NOMO-1 (cell line): ENCODE results near the gene ABCC8.

Experiments used
- DNase-seq, 2 experiments: peaks; one replicate each; lab custom pipeline; 2025; ENCODE audit not compliant: unreplicated experiment in 2 of 2; lab: John Stamatoyannopoulos, UW

Gene ABCC8

DNA sequence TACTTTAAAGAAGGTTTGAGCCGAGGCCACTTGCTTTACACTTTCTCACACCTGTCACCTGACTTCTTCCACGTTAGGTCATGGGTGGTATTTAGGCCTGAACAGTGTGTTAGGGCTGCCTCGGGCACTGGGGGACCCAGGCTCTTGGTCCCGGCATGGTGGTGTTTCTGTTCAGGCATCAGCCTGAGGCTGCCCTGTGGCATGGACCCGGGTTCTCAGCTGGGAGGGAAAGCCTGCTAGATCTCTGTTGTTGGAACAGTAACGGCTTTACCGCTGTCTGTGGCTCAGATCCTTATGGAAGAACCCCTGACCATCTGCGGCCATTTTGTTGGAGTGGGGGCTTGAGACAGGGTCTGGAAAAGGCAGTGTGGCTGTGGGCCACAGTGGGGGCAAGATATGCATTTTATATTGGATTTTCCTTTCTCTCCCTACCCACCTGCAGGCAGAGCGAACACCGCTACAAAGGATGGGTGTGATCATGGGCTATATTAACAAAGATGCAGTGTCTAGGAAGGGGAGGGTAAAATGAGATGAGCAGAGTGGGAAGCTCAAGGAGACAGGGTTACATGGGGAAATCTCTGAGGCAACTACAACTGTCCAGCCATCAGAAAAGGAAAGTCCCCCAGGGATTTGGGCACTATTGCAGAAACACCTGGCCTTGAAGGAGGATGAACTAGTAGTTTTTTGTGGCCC lies 86.5 kb downstream of the ABCC8 start:
- no peak for DNase-seq

GRCh38 chr11:17389211-17389956 lies 87.3 kb downstream of the ABCC8 start:
- peak; percentile 53 to 69 for DNase-seq

GRCh38 chr11:17388609-17389210 lies 87.9 kb downstream of the ABCC8 start, which contains the start of gene KCNJ11:
Gene KCNJ11 (minus strand): TSS chr11:17388659. CDS start chr11:17388091, 568 bp downstream.
- DNase-seq, result no peak

DNA sequence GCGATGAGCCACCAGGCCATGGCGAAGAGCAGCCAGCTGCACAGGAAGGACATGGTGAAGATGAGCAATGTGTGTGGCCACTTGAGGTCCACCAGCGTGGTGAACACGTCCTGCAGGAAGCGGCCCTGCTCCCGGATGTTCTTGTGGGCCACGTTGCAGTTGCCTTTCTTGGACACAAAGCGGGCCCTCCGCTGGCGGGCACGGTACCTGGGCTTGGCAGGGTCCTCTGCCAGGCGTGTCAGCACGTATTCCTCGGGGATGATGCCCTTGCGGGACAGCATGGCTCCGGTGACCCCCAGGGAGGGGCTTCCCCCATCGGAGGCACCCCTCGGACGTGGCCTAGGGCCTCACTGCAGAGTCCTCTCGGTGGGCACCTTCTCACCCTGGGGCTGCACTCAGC lies 88.8 kb downstream of the ABCC8 start:
- no peak for DNase-seq

DNA sequence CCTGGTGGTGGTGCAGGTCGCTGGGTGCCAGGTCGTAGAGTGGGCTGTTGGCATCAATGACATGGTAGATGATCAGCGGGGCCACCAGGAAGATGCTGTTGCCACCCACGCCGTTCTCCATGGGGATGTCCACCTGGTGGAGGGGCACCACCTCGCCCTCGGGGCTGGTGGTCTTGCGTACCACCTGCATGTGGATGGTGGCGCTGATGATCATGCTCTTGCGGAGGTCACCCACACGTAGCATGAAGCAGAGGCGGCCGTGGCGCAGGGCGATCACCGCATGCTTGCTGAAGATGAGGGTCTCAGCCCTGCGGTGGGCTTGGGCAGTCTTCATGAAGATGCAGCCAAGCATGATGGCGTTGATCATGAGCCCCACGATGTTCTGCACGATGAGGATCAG lies 89.4 kb downstream of the ABCC8 start:
- no peak for DNase-seq

GRCh38 chr11:17386331-17387084 lies 90.1 kb downstream of the ABCC8 start:
- DNase-seq, result peak; percentile 50 to 70

DNA sequence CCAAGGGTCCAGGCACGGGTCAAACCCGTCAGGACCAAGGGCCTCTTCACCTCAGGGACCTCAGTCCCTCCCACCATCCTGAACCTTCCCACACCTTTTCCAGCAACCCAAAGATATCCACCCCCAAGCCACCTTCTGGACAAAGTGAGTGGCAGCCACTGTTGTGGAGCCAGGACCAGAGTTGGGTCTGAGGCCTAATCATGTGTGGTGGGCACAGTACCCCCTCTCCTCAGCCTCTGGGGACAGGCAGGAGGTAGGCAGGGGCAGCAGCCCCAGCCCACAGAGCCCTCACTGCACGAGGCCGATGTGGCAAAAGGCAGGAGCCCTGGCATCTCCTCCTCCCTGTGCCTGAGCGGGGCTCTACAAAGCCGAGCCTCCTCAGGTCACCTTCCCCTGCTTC lies 90.7 kb downstream of the ABCC8 start:
- no peak for DNase-seq

DNA sequence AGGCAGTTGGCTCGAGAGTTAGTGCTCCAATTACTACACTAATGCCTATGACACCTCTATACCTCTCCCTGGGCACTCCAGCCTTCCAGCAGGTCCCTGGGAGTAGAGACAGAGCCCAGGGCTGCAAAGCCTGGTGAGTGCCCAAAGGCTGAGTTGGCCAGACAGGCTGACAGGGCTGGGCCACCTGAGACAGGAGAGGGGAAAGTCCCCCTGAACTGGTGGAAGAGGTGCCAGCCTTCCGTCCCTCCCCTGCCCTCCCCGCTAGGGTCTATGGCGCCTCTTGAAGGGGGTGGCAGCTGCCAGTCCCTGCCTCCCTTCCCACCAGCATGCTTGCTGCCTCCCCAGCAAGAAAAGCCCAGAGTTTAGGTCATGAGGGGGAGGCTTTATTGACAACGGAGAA lies 91.2 kb downstream of the ABCC8 start:
- DNase-seq, result no peak

GRCh38 chr11:17384002-17384511 lies 92.6 kb downstream of the ABCC8 start:
- DNase-seq, result peak; percentile 38

GRCh38 chr11:17383461-17383860 lies 93.2 kb downstream of the ABCC8 start:
- DNase-seq, result peak; percentile 37 to 69

DNA sequence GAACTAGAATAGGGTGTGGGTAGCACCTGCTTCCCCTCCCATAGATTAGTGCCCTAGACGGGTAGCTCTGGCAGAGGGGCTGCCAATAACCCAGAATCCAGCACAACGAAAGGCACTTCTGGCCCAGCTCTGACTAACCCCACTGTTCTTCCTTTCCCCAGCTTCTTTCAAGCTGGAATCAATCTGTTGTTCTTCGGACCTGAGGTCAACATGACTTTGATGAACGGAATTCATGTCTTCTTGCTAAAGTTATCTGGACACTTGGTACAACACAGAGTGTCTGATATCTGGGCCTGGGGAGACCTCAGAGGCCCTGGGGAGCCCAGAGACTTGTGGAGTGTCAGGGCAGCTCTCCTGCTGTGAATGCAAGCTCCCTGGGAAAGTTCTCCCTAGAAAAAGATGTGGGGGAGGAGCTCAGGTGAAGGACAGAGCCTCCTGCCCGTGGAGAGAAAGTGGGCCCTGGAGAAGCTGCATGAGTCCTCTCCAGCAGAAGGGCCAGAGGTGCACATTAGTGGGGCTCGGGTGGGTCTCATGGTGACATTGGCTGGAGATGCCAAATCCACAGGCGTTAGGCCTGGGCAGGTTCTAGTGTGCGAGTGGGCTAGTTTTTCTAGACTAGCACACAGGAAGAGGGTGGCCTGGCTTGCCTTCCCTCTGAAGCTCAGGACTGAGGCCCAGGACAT lies 94.5 kb downstream of the ABCC8 start:
- DNase-seq, result no peak

- DNase-seq, result no peak
These were observed 95.5 kb downstream of the ABCC8 start for GRCh38 chr11:17381156-17381555.

DNA sequence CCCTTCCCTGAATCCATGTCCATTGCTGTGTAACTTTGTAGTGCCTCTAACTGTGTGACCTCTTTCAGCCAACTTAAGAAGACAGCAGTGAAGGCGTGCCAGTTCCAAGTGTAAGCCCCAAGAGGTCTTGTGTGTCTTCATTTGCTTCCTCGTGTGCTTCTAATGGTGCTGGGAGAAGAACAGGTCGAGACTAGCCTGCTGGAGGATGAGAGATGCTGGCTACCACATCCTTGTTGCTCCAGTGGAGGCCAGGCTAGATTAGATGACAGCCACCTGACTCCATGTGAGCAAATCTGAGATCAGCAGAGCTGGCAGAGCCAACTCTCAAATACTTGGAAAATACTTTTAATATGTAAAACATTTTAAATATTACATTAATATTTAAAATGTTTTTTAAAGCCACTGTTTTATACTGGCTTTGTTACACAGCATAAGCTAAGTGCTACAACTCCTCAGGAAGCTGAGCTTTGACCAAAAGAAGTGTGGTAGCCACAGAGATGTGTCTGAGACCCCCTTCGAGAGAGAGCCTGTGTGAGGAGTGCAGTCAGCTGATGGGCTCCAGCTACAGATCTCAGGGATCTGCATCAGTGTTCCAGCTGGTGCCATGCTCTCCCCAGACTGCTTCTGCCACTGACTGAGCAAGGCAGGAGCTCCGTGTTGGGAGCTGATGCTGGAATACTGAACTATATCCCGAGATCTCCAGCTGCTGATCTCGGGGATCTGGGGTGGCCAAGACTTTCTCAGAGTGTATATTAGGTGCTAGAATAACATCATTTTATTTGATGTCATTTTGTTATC lies 97.1 kb downstream of the ABCC8 start:
- DNase-seq, result no peak

DNA sequence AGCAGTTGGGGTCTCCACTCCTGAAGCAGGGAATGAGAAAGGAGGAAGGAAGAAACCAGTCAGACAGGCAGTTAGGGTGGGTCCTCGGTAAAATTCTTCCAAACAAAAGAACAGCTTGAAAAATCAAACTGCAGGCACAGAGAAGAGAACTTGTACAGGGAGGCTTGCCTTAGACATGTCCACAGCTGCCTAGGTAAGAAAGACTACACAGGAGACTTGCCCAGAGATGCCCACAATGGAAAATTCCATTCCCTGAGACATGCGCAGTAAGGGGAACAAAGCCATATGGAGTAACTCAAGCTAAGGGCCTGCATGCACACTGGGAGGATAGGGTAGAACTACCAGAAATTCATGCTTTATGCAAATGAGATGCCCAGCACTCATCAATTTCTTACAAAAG lies 98.0 kb downstream of the ABCC8 start:
- DNase-seq, result no peak

- no peak for DNase-seq
These were observed 100.2 kb downstream of the ABCC8 start for GRCh38 chr11:17376493-17376892.

- no peak for DNase-seq
These were observed 101.1 kb downstream of the ABCC8 start for GRCh38 chr11:17375547-17375946.

- no peak for DNase-seq
These were observed 105.0 kb downstream of the ABCC8 start for GRCh38 chr11:17371614-17372013.

DNA sequence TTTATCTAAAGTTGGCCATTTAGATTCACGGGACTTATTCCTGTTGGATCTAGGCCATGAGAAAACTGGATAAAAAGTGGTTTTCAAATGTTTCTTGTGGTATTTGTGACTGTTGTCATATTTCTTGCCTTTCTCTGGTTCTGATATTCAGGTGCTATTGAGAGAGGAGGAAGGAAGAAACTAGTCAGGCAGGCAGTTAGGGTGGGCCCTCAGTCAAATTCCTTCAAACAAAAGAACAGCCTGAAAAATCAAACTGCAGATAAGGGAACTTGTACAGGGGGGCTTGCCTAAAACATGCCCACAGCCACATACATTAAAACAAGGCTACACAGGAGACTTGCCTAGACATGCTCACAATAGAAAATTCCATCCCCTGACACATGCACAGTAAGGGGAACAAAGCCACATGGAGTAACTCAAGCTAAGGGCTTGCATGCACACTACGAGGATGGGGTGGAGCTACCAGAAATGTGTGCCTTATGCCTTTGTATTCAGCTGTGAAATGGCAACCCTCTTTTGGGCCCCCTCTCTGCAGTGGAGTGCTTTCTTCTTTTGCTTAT lies 106.9 kb downstream of the ABCC8 start:
- DNase-seq, result no peak

DNA sequence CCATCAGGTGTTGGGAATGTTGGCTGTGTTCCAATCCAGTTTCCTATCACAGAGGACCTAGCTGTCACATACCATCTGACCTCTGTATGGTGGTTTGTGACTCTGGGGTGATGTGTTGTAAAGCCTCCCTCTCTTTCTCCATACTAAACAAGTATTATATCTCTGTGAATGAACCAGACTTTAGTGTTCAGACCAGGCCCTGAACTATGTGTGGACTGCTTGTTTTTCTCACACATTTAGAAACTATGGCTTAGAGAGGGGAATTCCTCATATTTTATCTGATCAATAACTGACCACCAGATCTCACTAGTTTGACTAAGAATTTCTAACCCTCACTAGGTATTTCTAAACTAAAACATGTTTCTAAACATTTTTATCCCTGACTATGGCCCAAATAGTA lies 107.6 kb downstream of the ABCC8 start:
- no peak for DNase-seq
